HG03442 (cell line): ENCODE data around the gene IVL.

Experiments used
- ATAC-seq: cut with Tn5 transposase; IDR thresholded peaks from one replicate; pipeline ENCODE4 v1.9.1; 2021; ENCODE audit warnings: mild to moderate bottlenecking, moderate library complexity; ENCODE audit not compliant: unreplicated experiment

Gene IVL

GRCh38 chr1:152907686-152908601, at the start of gene IVL:
IVL (plus strand) TSS chr1:152908546; CDS start chr1:152909798, 1,252 bp downstream.
- peak; percentile 58 for ATAC-seq

- ATAC-seq, result no peak
Measured at GRCh38 chr1:152859696-152860095, 48.6 kb upstream of the IVL start, which contains the start of gene LCE7A. LCE7A (plus strand) TSS chr1:152859996; CDS start chr1:152860698, 702 bp downstream.

- ATAC-seq, result no peak
Measured at GRCh38 chr1:152860129-152860528, 48.2 kb upstream of the IVL start.

- no peak for ATAC-seq
Measured at GRCh38 chr1:152861374-152861773, 47.0 kb upstream of the IVL start.

GRCh38 chr1:152864443-152864842, 43.9 kb upstream of the IVL start:
- no peak for ATAC-seq

GRCh38 chr1:152866321-152866720, 42.0 kb upstream of the IVL start:
- no peak for ATAC-seq

- ATAC-seq, result peak; percentile 55
Measured at GRCh38 chr1:152869808-152870419, 38.4 kb upstream of the IVL start.

- ATAC-seq, result no peak
Measured at GRCh38 chr1:152870831-152871730, 37.3 kb upstream of the IVL start.

- no peak for ATAC-seq
Measured at GRCh38 chr1:152871731-152872126, 36.6 kb upstream of the IVL start.

- ATAC-seq, result no peak
Measured at GRCh38 chr1:152873495-152873894, 34.9 kb upstream of the IVL start.

GRCh38 chr1:152876827-152877226, 31.5 kb upstream of the IVL start:
- no peak for ATAC-seq

- no peak for ATAC-seq
Measured at GRCh38 chr1:152878042-152878441, 30.3 kb upstream of the IVL start, which contains the start of gene SMCP. SMCP (plus strand) TSS chr1:152878322; CDS start chr1:152884423, 6,101 bp downstream.

- no peak for ATAC-seq
Measured at GRCh38 chr1:152879559-152880198, 28.7 kb upstream of the IVL start.

- no peak for ATAC-seq
Measured at GRCh38 chr1:152880316-152880715, 28.0 kb upstream of the IVL start.

GRCh38 chr1:152880907-152881306, 27.4 kb upstream of the IVL start:
- ATAC-seq, result peak; percentile 72

GRCh38 chr1:152884085-152884484, 24.3 kb upstream of the IVL start:
- ATAC-seq, result no peak

GRCh38 chr1:152884506-152884905, 23.8 kb upstream of the IVL start:
- ATAC-seq, result no peak

GRCh38 chr1:152884966-152885624, 23.3 kb upstream of the IVL start:
- ATAC-seq, result no peak

- ATAC-seq, result no peak
Measured at GRCh38 chr1:152886085-152886484, 22.3 kb upstream of the IVL start.
